K562 (cell line): ENCODE results near the gene NDST1. TPM values are rescaled to one million over a fixed set of nuclear protein-coding genes. Genes with fewer than 3 reads are reported as not detected.
A peak's percentile ranks its signal among the peaks of the same experiment; 100 is the strongest.

Experiments
- DIDO1 ChIP-seq: fragments of 450-650 bp; IDR thresholded peaks from 2 replicates; pipeline ENCODE4 v1.6.1; 2016; ENCODE audit warnings: low read depth, missing biosample characterization, missing genetic modification characterization
- EHMT2 ChIP-seq: fragments of 450-650 bp; IDR thresholded peaks from 2 replicates; pipeline ENCODE4 v1.6.1; 2018; ENCODE audit warnings: antibody characterized with exemption
- ELF2 ChIP-seq: fragments of 250-450 bp; sonication (Bioruptor Pico); IDR thresholded peaks from 2 replicates; pipeline ENCODE4 v1.5.0; 2021; ENCODE audit warnings: mild to moderate bottlenecking
- ESRRA ChIP-seq: fragments of 450-650 bp; IDR thresholded peaks from 2 replicates; pipeline ENCODE4 v1.6.1; 2014; ENCODE audit warnings: low read depth, mild to moderate bottlenecking, moderate library complexity, borderline replicate concordance
- EWSR1 ChIP-seq: fragments of 450-650 bp; IDR thresholded peaks from 2 replicates; pipeline ENCODE4 v1.6.1; 2018; ENCODE audit warnings: borderline replicate concordance, mild to moderate bottlenecking, low read depth, moderate library complexity; ENCODE audit not compliant: partially characterized antibody
- GTF2A2 ChIP-seq: IDR thresholded peaks from 2 replicates; pipeline ENCODE4 v1.6.1; 2016; ENCODE audit warnings: mild to moderate bottlenecking, missing genetic modification characterization, missing compliant biosample characterization
- HMGN3 ChIP-seq: IDR thresholded peaks from 2 replicates; pipeline ENCODE4 v1.6.1; 2011; ENCODE audit warnings: borderline replicate concordance, low read depth, mild to moderate bottlenecking, mixed read lengths, low read length; ENCODE audit not compliant: insufficient read length; ENCODE audit errors: extremely low read depth
- PHB2 ChIP-seq: fragments of 450-650 bp; IDR thresholded peaks from 2 replicates; pipeline ENCODE4 v1.6.1; 2017; ENCODE audit warnings: low read depth
- RBM22 ChIP-seq: fragments of 200-400 bp; formaldehyde crosslinking; IDR thresholded peaks from 2 replicates; pipeline ENCODE4 v1.6.1; 2018; ENCODE audit warnings: low read length, low read depth; ENCODE audit not compliant: poor library complexity, severe bottlenecking
- TBP ChIP-seq: optimal IDR thresholded peaks from 2 replicates; pipeline ENCODE3; 2011; ENCODE audit warnings: low read depth, low read length, improper control_type of control experiment
- TEAD4 ChIP-seq, 2 experiments: sonication (generic) in 1 of 2; formaldehyde crosslinking in 1 of 2; IDR thresholded peaks; 2 replicates each; pipeline versions ENCODE4 v1.6.1 to v1.8.0; 2012 to 2022; ENCODE audit warnings: borderline replicate concordance in 1 of 2, inconsistent platforms in 1 of 2, low read length in 1 of 2, mild to moderate bottlenecking in 1 of 2, missing genetic modification reagents in 1 of 2
- YY1 ChIP-seq, 3 experiments: IDR thresholded peaks; 2 replicates each; pipeline ENCODE4 v1.6.1; 2011; ENCODE audit warnings: low read length in 2 of 3, mild to moderate bottlenecking in 2 of 3, moderate library complexity in 2 of 3, borderline replicate concordance in 1 of 3, control low read depth in 1 of 3, low read depth in 1 of 3; ENCODE audit not compliant: insufficient read depth in 3 of 3, insufficient replicate concordance in 2 of 3, control insufficient read depth in 1 of 3, insufficient read length in 1 of 3; ENCODE audit errors: extremely low read depth in 1 of 3
- ZBTB17 ChIP-seq: fragments of 450-650 bp; formaldehyde crosslinking; IDR thresholded peaks from 2 replicates; pipeline ENCODE4 v1.4.0; 2020; ENCODE audit warnings: mild to moderate bottlenecking
- ZFP1 ChIP-seq: fragments of 450-650 bp; formaldehyde crosslinking; IDR thresholded peaks from 2 replicates; pipeline ENCODE4 v1.4.0; 2020; ENCODE audit warnings: mild to moderate bottlenecking, mixed read lengths
- ZNF444 ChIP-seq: fragments of 250-450 bp; sonication (Bioruptor Pico); IDR thresholded peaks from 2 replicates; pipeline ENCODE4 v1.4.0; 2020; ENCODE audit warnings: mild to moderate bottlenecking, moderate library complexity
- ZNF696 ChIP-seq: fragments of 250-450 bp; sonication (Bioruptor Pico); conservative IDR thresholded peaks from 2 replicates; pipeline ENCODE4 v1.4.0; 2020; ENCODE audit warnings: mild to moderate bottlenecking, moderate library complexity
- polyA plus RNA-seq, 8 experiments: library from polyadenylated mRNA; depleted of rRNA in 4 of 8; stranded (reverse) in 5 of 8; unstranded in 3 of 8; fragments of >200 nt; fragmentation: Nextera tagmentation in 2 of 8; fragmentation: Illumina TruSeq in 1 of 8; extraction: Ambion mirVana in 2 of 8; extraction: Trizol in 1 of 8; gene quantifications; 2 replicates each; pipeline versions ENCODE4 v1.2.1 to v1.2.3, GENCODE V29; 2011 to 2014; ENCODE audit warnings: inconsistent platforms in 1 of 8, missing spikeins in 1 of 8
- total RNA-seq, 7 experiments: library from RNA; depleted of rRNA in 6 of 7; stranded (reverse); fragments of >200 nt in 6 of 7; fragmentation: Illumina TruSeq in 2 of 7; extraction: Trizol in 2 of 7; gene quantifications; 2 replicates each; pipeline versions ENCODE4 v1.2.1 to v1.2.3, GENCODE V29; 2011 to 2021; ENCODE audit warnings: low replicate concordance in 1 of 7
- TF ChIP-seq, protein P1 (sequence below): fragments of 250-450 bp; sonication (Bioruptor Pico); IDR thresholded peaks from 2 replicates; pipeline ENCODE4 v1.4.0; 2020
- TF ChIP-seq, protein P2 (sequence below): fragments of 200-800 bp; sonication (Bioruptor generic); IDR thresholded peaks from 2 replicates; pipeline ENCODE4 v1.6.1; 2017; ENCODE audit warnings: missing genetic modification characterization, missing compliant biosample characterization
- TF ChIP-seq, protein P3 (sequence below): IDR thresholded peaks from 3 replicates; pipeline ENCODE4 v1.6.1; 2011; ENCODE audit warnings: borderline replicate concordance, mild to moderate bottlenecking, moderate library complexity; ENCODE audit not compliant: insufficient read length; ENCODE audit errors: extremely low read depth
- TF ChIP-seq, protein P4 (sequence below): sonication (generic); formaldehyde crosslinking; IDR thresholded peaks from 2 replicates; pipeline ENCODE4 v1.8.1; 2023; ENCODE audit warnings: mild to moderate bottlenecking, missing genetic modification reagents, moderate library complexity

NDST1 gene
- total and polyA plus RNA-seq, 9 of the 15 experiments (the other 6 are each of a cell fraction or from before 2014, with no cell fraction given): 0.38 to 47.9 (median 9.9) TPM

DNA sequence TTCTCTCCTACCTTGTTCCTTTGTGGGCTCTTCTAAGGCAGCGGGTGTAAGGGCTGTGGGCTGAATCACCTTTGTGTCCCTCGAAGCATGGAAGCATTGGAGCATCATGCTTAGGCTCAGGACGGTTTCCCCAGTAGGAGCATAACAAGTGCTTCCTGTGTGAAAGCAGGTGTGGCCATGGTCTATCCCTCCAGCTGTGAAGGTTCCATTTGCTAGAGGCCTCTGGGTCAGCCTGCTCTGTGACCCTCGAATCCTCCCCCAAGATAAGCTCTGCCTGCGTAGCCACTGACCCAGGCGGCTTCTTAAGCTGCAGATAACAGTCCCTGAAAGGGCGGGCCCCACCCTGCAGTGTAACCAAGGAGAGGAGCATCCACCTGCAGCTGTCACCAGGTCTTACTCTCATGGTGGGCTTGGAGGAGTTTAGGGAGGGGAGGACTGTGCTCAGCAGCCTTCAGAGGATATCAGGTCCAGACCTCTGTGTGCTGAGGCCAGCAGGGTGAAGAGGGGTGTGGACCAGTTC lies 8.4 kb upstream of the NDST1 start (continued):
- TF ChIP-seq, protein P1, sequence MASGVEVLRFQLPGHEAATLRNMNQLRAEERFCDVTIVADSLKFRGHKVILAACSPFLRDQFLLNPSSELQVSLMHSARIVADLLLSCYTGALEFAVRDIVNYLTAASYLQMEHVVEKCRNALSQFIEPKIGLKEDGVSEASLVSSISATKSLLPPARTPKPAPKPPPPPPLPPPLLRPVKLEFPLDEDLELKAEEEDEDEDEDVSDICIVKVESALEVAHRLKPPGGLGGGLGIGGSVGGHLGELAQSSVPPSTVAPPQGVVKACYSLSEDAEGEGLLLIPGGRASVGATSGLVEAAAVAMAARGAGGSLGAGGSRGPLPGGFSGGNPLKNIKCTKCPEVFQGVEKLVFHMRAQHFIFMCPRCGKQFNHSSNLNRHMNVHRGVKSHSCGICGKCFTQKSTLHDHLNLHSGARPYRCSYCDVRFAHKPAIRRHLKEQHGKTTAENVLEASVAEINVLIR (CRISPR knock-in tag): peak; percentile 40; the same call in 1 of the 2 replicates
- TF ChIP-seq ZBTB17 (no peak), HMGN3 (no peak), DIDO1 (tag) (no peak), YY1 (IDR thresholded peaks at IDR 0.05; ENCODE audit: borderline replicate concordance in 1 of 3, control insufficient read depth in 1 of 3, extremely low read depth in 1 of 3, insufficient read depth in 3 of 3, insufficient read length in 1 of 3, insufficient replicate concordance in 2 of 3, low read depth in 1 of 3, low read length in 2 of 3) (peak in 1 of 3 experiments; percentile 23), ESRRA (peak; percentile 69; the same call in 1 of the 2 replicates), ZNF696 (CRISPR knock-in tag) (no peak), TBP (peak; percentile 29), ZFP1 (CRISPR knock-in tag) (no peak), ZNF444 (CRISPR knock-in tag) (no peak), EHMT2 (0 out of 2 replicates have a peak, but pooled peaks have one; percentile 21), ELF2 (CRISPR knock-in tag) (no peak), PHB2 (peak; percentile 40; the same call in 1 of the 2 replicates), GTF2A2 (tag) (no peak), RBM22 (no peak), TEAD4 (IDR thresholded peaks at IDR 0.05; ENCODE audit: low read length) (peak; percentile 97), TEAD4 (CRISPR knock-in tag; IDR thresholded peaks at IDR 0.05; ENCODE audit: borderline replicate concordance) (no peak), EWSR1 (no peak)
- TF ChIP-seq, protein P2, sequence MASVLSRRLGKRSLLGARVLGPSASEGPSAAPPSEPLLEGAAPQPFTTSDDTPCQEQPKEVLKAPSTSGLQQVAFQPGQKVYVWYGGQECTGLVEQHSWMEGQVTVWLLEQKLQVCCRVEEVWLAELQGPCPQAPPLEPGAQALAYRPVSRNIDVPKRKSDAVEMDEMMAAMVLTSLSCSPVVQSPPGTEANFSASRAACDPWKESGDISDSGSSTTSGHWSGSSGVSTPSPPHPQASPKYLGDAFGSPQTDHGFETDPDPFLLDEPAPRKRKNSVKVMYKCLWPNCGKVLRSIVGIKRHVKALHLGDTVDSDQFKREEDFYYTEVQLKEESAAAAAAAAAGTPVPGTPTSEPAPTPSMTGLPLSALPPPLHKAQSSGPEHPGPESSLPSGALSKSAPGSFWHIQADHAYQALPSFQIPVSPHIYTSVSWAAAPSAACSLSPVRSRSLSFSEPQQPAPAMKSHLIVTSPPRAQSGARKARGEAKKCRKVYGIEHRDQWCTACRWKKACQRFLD (CRISPR knock-in tag): peak; percentile 86
- TF ChIP-seq, protein P3, sequence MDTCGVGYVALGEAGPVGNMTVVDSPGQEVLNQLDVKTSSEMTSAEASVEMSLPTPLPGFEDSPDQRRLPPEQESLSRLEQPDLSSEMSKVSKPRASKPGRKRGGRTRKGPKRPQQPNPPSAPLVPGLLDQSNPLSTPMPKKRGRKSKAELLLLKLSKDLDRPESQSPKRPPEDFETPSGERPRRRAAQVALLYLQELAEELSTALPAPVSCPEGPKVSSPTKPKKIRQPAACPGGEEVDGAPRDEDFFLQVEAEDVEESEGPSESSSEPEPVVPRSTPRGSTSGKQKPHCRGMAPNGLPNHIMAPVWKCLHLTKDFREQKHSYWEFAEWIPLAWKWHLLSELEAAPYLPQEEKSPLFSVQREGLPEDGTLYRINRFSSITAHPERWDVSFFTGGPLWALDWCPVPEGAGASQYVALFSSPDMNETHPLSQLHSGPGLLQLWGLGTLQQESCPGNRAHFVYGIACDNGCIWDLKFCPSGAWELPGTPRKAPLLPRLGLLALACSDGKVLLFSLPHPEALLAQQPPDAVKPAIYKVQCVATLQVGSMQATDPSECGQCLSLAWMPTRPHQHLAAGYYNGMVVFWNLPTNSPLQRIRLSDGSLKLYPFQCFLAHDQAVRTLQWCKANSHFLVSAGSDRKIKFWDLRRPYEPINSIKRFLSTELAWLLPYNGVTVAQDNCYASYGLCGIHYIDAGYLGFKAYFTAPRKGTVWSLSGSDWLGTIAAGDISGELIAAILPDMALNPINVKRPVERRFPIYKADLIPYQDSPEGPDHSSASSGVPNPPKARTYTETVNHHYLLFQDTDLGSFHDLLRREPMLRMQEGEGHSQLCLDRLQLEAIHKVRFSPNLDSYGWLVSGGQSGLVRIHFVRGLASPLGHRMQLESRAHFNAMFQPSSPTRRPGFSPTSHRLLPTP: no peak
- TF ChIP-seq, protein P4, sequence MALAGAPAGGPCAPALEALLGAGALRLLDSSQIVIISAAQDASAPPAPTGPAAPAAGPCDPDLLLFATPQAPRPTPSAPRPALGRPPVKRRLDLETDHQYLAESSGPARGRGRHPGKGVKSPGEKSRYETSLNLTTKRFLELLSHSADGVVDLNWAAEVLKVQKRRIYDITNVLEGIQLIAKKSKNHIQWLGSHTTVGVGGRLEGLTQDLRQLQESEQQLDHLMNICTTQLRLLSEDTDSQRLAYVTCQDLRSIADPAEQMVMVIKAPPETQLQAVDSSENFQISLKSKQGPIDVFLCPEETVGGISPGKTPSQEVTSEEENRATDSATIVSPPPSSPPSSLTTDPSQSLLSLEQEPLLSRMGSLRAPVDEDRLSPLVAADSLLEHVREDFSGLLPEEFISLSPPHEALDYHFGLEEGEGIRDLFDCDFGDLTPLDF (CRISPR knock-in tag): no peak
